Neutrophil (primary cell): Measurements from ENCODE around the gene SCLY.

Source experiments
- H3K27ac ChIP-seq: fragments of 200-600 bp; sonication (generic); 2 replicates; pipeline ENCODE4 v1.5.1; 2016; ENCODE audit warnings: mild to moderate bottlenecking, moderate library complexity
- H3K27me3 ChIP-seq: fragments of 200-600 bp; sonication (generic); 2 replicates; pipeline ENCODE4 v1.6.0; 2016; ENCODE audit warnings: mild to moderate bottlenecking
- H3K36me3 ChIP-seq: fragments of 200-600 bp; sonication (generic); 2 replicates; pipeline ENCODE4 v1.5.1; 2017
- H3K4me1 ChIP-seq, 2 experiments: fragments of 200-600 bp in 1 of 2; sonication (generic) in 1 of 2; 1 replicate in 1 of 2; 2 replicates in 1 of 2; pipeline versions ENCODE4 v1.5.1 to v1.6.1; 2013 to 2016; ENCODE audit warnings: low read depth in 1 of 2, low read length in 1 of 2, mild to moderate bottlenecking in 1 of 2, moderate library complexity in 1 of 2; ENCODE audit not compliant: control insufficient read depth in 1 of 2, insufficient read depth in 1 of 2
- H3K4me3 ChIP-seq, 2 experiments: fragments of 200-600 bp in 1 of 2; sonication (generic) in 1 of 2; 1 replicate in 1 of 2; 2 replicates in 1 of 2; pipeline ENCODE4 v1.5.1; 2013 to 2016; ENCODE audit warnings: low read depth in 1 of 2, low read length in 1 of 2, mild to moderate bottlenecking in 1 of 2, moderate library complexity in 1 of 2
- H3K9me3 ChIP-seq: fragments of 200-600 bp; sonication (generic); 2 replicates; pipeline ENCODE4 v1.5.1; 2016
- CTCF ChIP-seq: fragments of 200-600 bp; sonication (generic); IDR thresholded peaks from 2 replicates; pipeline ENCODE4 v1.5.1; 2016; ENCODE audit warnings: antibody characterized with exemption

SCLY gene

DNA sequence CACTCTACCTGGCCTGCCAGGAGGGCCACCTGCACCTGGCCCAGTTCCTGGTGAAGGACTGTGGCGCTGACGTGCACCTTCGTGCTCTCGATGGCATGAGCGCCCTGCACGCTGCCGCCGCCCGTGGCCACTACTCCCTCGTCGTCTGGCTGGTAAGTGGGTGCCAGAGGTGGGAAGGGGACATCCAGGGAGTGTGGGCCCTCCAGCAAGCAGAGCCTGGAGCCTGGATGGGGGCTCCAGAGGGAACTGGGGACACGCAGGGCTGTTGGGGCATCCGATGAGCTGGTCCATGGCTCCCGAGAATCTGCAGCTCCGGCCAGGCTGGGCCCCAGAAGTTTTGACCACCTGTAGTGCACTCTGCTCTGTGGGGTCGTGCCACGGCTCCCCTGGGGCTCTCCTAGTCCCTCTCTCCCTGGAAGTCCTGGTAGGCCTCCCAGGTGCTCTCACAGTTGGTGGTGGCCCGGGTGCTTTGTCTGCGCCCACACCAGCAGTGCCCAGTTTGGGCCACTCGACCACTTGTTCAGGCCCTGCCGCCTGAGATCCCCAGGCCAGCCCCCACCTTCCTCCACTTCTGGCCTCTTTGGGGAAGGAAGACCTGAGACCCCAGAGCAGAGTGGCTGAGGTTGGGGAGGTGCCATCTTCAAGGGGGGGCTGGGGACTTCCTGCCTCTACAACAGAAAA, 44.0 kb downstream of the SCLY start:
- H3K4me1 ChIP-seq: no peaks in the 10 kb centered on the region
- TF ChIP-seq CTCF: no peak
- H3K9me3 ChIP-seq: no peaks in the 10 kb centered on the region
- no peak overlapping the region for H3K27ac ChIP-seq
- H3K27me3 ChIP-seq: peaks cover 7% of the 10 kb centered on the region
- H3K36me3 ChIP-seq: no peaks in the 10 kb centered on the region
- no peak overlapping the region for H3K4me3 ChIP-seq

DNA sequence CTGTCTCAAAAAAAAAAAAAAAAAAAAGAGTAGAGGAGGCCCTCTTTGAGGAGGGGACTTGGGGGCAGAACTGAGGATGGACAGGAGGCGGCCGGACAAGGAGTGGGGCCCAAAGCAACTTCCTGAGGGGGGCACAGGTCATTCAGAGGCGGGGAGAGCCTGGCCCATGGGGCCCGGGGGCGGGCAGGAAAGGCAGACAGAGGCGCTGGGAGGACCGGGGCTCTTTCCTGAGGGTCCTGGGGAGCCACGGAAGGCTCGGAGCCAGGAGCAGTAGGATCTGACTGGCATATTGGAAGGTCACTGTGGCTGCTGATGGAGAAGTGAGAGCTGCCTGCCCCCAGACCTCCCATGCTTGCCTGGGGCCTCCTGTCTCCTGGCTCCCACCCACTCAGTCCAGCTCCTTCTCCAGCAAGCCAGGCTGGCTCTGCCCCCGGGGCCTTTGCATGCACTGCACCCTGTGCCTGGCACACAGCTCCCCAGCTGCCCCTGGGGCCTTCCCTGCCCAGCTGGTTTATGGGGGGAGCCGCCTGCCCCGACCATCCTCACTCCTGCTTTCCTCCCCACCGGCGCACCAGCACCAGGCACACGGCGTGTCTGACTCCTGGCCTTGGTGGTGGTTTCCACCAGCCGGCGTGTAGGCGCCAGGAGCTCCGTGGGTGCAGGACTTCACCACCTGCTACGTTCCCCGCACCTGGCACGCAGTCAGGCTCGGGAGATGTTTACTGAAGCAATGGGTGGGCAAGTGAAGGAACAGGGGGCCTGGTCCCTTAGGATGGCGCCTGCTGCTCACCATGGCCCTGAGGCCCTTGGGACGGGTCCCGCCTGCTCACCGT, 44.9 kb downstream of the SCLY start:
- no peak for TF ChIP-seq CTCF
- H3K4me3 ChIP-seq: no peak overlapping the region
- H3K27me3 ChIP-seq: no peaks in the 10 kb centered on the region
- H3K4me1 ChIP-seq: no peaks in the 10 kb centered on the region
- no peaks in the 10 kb centered on the region for H3K9me3 ChIP-seq
- no peak overlapping the region for H3K27ac ChIP-seq
- no peaks in the 10 kb centered on the region for H3K36me3 ChIP-seq

DNA sequence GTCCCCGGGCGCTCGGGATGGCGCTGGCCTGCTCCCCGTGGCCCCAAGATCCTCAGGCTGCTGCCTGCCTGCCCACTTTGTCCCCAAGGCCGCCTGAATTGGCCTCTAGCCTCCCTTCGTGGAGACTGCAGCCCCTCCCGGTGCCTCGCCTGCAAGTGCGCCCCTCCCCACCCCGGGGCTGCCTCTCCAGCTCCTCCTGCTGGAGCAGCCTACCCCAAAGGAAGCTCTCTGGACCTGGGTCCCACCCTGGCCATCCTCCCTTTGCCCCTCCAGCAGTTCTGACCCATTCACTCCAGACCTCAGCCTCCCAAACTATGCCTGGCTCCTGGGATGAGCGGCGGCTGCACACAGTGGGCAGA, 45.5 kb downstream of the SCLY start:
- no peak for TF ChIP-seq CTCF
- no peaks in the 10 kb centered on the region for H3K4me1 ChIP-seq
- H3K9me3 ChIP-seq: no peaks in the 10 kb centered on the region
- no peak overlapping the region for H3K4me3 ChIP-seq
- H3K36me3 ChIP-seq: no peaks in the 10 kb centered on the region
- H3K27ac ChIP-seq: no peak overlapping the region
- no peaks in the 10 kb centered on the region for H3K27me3 ChIP-seq

GRCh38 chr2:238106698-238107524, 46.1 kb downstream of the SCLY start:
- Histone ChIP-seq H3K4me3 (no peak overlapping the region), H3K27me3 (no peaks in the 10 kb centered on the region), H3K36me3 (no peaks in the 10 kb centered on the region), H3K9me3 (no peaks in the 10 kb centered on the region), H3K4me1 (no peaks in the 10 kb centered on the region), H3K27ac (no peak overlapping the region)
- TF ChIP-seq CTCF: no peak

DNA sequence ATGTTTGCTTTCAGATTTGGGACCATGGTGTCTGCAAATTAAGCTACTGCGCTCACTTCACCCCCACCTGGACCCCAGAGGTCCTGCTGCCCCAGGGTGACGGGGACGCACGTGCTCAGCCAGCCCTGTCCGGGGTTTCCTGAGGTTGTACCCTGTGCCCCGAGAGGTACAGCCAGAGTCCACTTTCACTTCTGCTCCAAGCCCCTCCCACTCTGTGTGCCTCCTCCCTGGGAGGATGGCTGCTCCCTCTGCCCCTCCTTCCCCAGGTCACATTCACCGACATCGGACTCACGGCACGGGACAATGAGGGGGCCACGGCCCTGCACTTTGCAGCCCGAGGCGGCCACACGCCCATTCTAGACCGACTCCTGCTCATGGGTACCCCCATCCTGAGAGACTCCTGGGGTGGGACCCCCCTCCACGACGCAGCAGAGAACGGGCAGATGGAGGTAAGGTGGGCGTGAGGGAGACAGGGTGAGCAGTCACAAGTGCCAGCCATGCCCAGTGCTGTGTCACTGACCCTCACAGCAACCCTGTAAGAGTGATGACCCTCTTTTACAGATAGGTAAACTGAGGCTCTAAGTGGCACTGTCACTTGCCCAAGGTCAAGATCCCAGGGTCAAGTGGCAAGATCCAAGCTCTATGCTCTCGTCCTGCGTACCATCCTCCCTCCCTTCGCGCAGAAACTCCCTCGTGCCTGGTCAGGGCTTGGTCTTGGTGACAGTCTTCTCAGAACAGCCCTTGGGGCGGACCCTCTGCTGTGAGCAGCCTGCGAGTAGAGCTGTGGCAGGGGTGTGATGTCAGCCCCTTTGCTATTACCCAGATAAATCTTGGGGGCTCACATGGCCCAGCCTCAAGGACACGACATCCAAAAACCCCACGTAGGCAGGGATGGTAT, 47.0 kb downstream of the SCLY start:
- TF ChIP-seq CTCF: no peak
- H3K4me1 ChIP-seq: no peaks in the 10 kb centered on the region
- no peak overlapping the region for H3K27ac ChIP-seq
- H3K4me3 ChIP-seq: no peak overlapping the region
- no peaks in the 10 kb centered on the region for H3K36me3 ChIP-seq
- no peaks in the 10 kb centered on the region for H3K27me3 ChIP-seq
- H3K9me3 ChIP-seq: no peaks in the 10 kb centered on the region
